ENCODE data around the gene ANKRD6. TPM values are rescaled to one million over a fixed set of nuclear protein-coding genes. Genes with fewer than 3 reads are reported as not detected.
A peak's percentile ranks its signal among the peaks of the same experiment; 100 is the strongest.

ANKRD6 gene
- total and polyA plus RNA-seq, 3 experiments from 2014 or later: 2.8 to 3.4 (median 3.0) TPM

GRCh38 chr6:89475634-89476033, 42.7 kb downstream of the ANKRD6 start:
- Histone ChIP-seq H3K9me3 (ENCODE audit: low read length) (no peaks in the 10 kb centered on the region), H3K27ac (ENCODE audit: low read depth, low read length) (no peak overlapping the region), H3K4me3 (ENCODE audit: low read length) (peak overlapping the region; percentile 3), H3K27me3 (ENCODE audit: insufficient read depth, low read length, poor library complexity, severe bottlenecking) (no peaks in the 10 kb centered on the region), H3K36me3 (ENCODE audit: insufficient read depth, low read length) (no peaks in the 10 kb centered on the region), H3K4me1 (ENCODE audit: insufficient read depth, low read length) (peaks cover 17% of the 10 kb centered on the region)
- no peaks in the 10 kb centered on the region for H3K9me3 Mint-ChIP-seq
- DNase-seq: peak in 2 of 5 donors; percentile 1 to 5
- POLR2A ChIA-PET: interaction anchor here (1.1 kb wide), 1 partner anchor 43 kb away, joined by 3 read pairs; the partner anchor contains the start of gene ANKRD6
- no peaks in the 10 kb centered on the region for H3K27me3 Mint-ChIP-seq
- CTCF ChIA-PET: no interaction called here
- H3K27ac Mint-ChIP-seq: peak overlapping the region in 6 of 8 donors; percentile 28 to 82 (median 64)
- H3K4me1 Mint-ChIP-seq: peaks cover 19 to 24% (median 24%) of the 10 kb centered on the region in 3 donors
- H3K36me3 Mint-ChIP-seq: no peaks in the 10 kb centered on the region
- H3K4me3 Mint-ChIP-seq: peak overlapping the region in 6 of 7 donors; percentile 44 to 83 (median 55)

- Mint-ChIP-seq H3K4me3 (no peak overlapping the region), H3K9me3 (no peaks in the 10 kb centered on the region)
- POLR2A ChIA-PET: no interaction called here
Observed at GRCh38 chr6:89479897-89480296, 46.9 kb downstream of the ANKRD6 start.

GRCh38 chr6:89481695-89482094, 48.7 kb downstream of the ANKRD6 start:
- ChIA-PET POLR2A (no interaction called here), CTCF (no interaction called here)
- H3K9me3 Mint-ChIP-seq: no peaks in the 10 kb centered on the region
- no peaks in the 10 kb centered on the region for H3K9me3 ChIP-seq (ENCODE audit: low read length)
- no peaks in the 10 kb centered on the region for H3K4me1 Mint-ChIP-seq
- H3K27ac ChIP-seq (ENCODE audit: low read depth, low read length): no peak overlapping the region
- no peaks in the 10 kb centered on the region for H3K36me3 Mint-ChIP-seq
- H3K27me3 Mint-ChIP-seq: peaks cover 4 to 10% of the 10 kb centered on the region in 2 donors
- no peak for DNase-seq
- no peaks in the 10 kb centered on the region for H3K27me3 ChIP-seq (ENCODE audit: insufficient read depth, low read length, poor library complexity, severe bottlenecking)
- no peak overlapping the region for H3K4me3 ChIP-seq (ENCODE audit: low read length)
- no peaks in the 10 kb centered on the region for H3K4me1 ChIP-seq (ENCODE audit: insufficient read depth, low read length)
- H3K4me3 Mint-ChIP-seq: no peak overlapping the region
- H3K27ac Mint-ChIP-seq: peak overlapping the region in 1 of 8 donors; percentile 73
- H3K36me3 ChIP-seq (ENCODE audit: insufficient read depth, low read length): no peaks in the 10 kb centered on the region

More at GRCh38 chr6:89479897-89480296, 46.9 kb downstream of the ANKRD6 start:
- no peak overlapping the region for H3K27ac Mint-ChIP-seq
- peaks cover 9 to 11% (median 9%) of the 10 kb centered on the region in 3 donors for H3K4me1 Mint-ChIP-seq
- Histone ChIP-seq H3K4me1 (ENCODE audit: insufficient read depth, low read length) (peaks cover 13% of the 10 kb centered on the region), H3K9me3 (ENCODE audit: low read length) (no peaks in the 10 kb centered on the region), H3K36me3 (ENCODE audit: insufficient read depth, low read length) (no peaks in the 10 kb centered on the region), H3K4me3 (ENCODE audit: low read length) (no peak overlapping the region), H3K27ac (ENCODE audit: low read depth, low read length) (no peak overlapping the region), H3K27me3 (ENCODE audit: insufficient read depth, low read length, poor library complexity, severe bottlenecking) (no peaks in the 10 kb centered on the region)
- no peaks in the 10 kb centered on the region for H3K36me3 Mint-ChIP-seq
- H3K27me3 Mint-ChIP-seq: peaks cover 4 to 10% of the 10 kb centered on the region in 2 donors
- no peak for DNase-seq
- CTCF ChIA-PET: no interaction called here

- no peaks in the 10 kb centered on the region for H3K9me3 ChIP-seq (ENCODE audit: low read length)
- peaks cover 4 to 10% of the 10 kb centered on the region in 2 donors for H3K27me3 Mint-ChIP-seq
- H3K4me1 Mint-ChIP-seq: no peaks in the 10 kb centered on the region
- no peak for DNase-seq
- no peaks in the 10 kb centered on the region for H3K4me1 ChIP-seq (ENCODE audit: insufficient read depth, low read length)
- H3K36me3 ChIP-seq (ENCODE audit: insufficient read depth, low read length): no peaks in the 10 kb centered on the region
- H3K9me3 Mint-ChIP-seq: no peaks in the 10 kb centered on the region
- H3K27ac ChIP-seq (ENCODE audit: low read depth, low read length): no peak overlapping the region
- ChIA-PET CTCF (no interaction called here), POLR2A (no interaction called here)
- no peak overlapping the region for H3K4me3 ChIP-seq (ENCODE audit: low read length)
- H3K4me3 Mint-ChIP-seq: no peak overlapping the region
- no peaks in the 10 kb centered on the region for H3K36me3 Mint-ChIP-seq
- no peaks in the 10 kb centered on the region for H3K27me3 ChIP-seq (ENCODE audit: insufficient read depth, low read length, poor library complexity, severe bottlenecking)
- H3K27ac Mint-ChIP-seq: no peak overlapping the region
Observed at GRCh38 chr6:89482126-89482525, 49.2 kb downstream of the ANKRD6 start.

- H3K27ac ChIP-seq (ENCODE audit: low read depth, low read length): no peak overlapping the region
- ChIA-PET POLR2A (no interaction called here), CTCF (no interaction called here)
- no peak for DNase-seq
- H3K27me3 ChIP-seq (ENCODE audit: insufficient read depth, low read length, poor library complexity, severe bottlenecking): no peaks in the 10 kb centered on the region
- H3K9me3 ChIP-seq (ENCODE audit: low read length): no peaks in the 10 kb centered on the region
- no peaks in the 10 kb centered on the region for H3K4me1 ChIP-seq (ENCODE audit: insufficient read depth, low read length)
- no peak overlapping the region for H3K4me3 ChIP-seq (ENCODE audit: low read length)
- Mint-ChIP-seq H3K27ac (no peak overlapping the region), H3K27me3 (peaks cover 4 to 10% of the 10 kb centered on the region in 2 donors), H3K4me3 (no peak overlapping the region), H3K36me3 (no peaks in the 10 kb centered on the region), H3K9me3 (no peaks in the 10 kb centered on the region), H3K4me1 (no peaks in the 10 kb centered on the region)
- no peaks in the 10 kb centered on the region for H3K36me3 ChIP-seq (ENCODE audit: insufficient read depth, low read length)
Observed at GRCh38 chr6:89483111-89483720, 50.3 kb downstream of the ANKRD6 start.

- Histone ChIP-seq H3K4me1 (ENCODE audit: insufficient read depth, low read length) (no peaks in the 10 kb centered on the region), H3K36me3 (ENCODE audit: insufficient read depth, low read length) (no peaks in the 10 kb centered on the region), H3K4me3 (ENCODE audit: low read length) (no peak overlapping the region), H3K9me3 (ENCODE audit: low read length) (no peaks in the 10 kb centered on the region), H3K27me3 (ENCODE audit: insufficient read depth, low read length, poor library complexity, severe bottlenecking) (no peaks in the 10 kb centered on the region), H3K27ac (ENCODE audit: low read depth, low read length) (no peak overlapping the region)
- CTCF ChIA-PET: no interaction called here
- DNase-seq: no peak
- H3K9me3 Mint-ChIP-seq: no peaks in the 10 kb centered on the region
- H3K4me1 Mint-ChIP-seq: no peaks in the 10 kb centered on the region
- H3K27me3 Mint-ChIP-seq: peaks cover 4 to 10% of the 10 kb centered on the region in 2 donors
- H3K36me3 Mint-ChIP-seq: no peaks in the 10 kb centered on the region
- no peak overlapping the region for H3K4me3 Mint-ChIP-seq
- POLR2A ChIA-PET: no interaction called here
- H3K27ac Mint-ChIP-seq: no peak overlapping the region
Observed at GRCh38 chr6:89485320-89485719, 52.4 kb downstream of the ANKRD6 start.

- no peak for DNase-seq
- Histone ChIP-seq H3K9me3 (ENCODE audit: low read length) (no peaks in the 10 kb centered on the region), H3K27me3 (ENCODE audit: insufficient read depth, low read length, poor library complexity, severe bottlenecking) (no peaks in the 10 kb centered on the region), H3K27ac (ENCODE audit: low read depth, low read length) (no peak overlapping the region), H3K4me1 (ENCODE audit: insufficient read depth, low read length) (no peaks in the 10 kb centered on the region), H3K36me3 (ENCODE audit: insufficient read depth, low read length) (no peaks in the 10 kb centered on the region), H3K4me3 (ENCODE audit: low read length) (no peak overlapping the region)
- Mint-ChIP-seq H3K4me1 (no peaks in the 10 kb centered on the region), H3K27ac (no peak overlapping the region), H3K36me3 (peaks cover 0 to 2% (median 0%) of the 10 kb centered on the region in 3 donors), H3K4me3 (no peak overlapping the region), H3K27me3 (peaks cover 0 to 1% of the 10 kb centered on the region in 2 donors), H3K9me3 (no peaks in the 10 kb centered on the region)
- ChIA-PET CTCF (no interaction called here), POLR2A (no interaction called here)
Observed at GRCh38 chr6:89487864-89488263, 54.9 kb downstream of the ANKRD6 start.

GRCh38 chr6:89488438-89488837, 55.5 kb downstream of the ANKRD6 start:
- ChIA-PET CTCF (no interaction called here), POLR2A (no interaction called here)
- Mint-ChIP-seq H3K27me3 (peaks cover 0 to 1% of the 10 kb centered on the region in 2 donors), H3K9me3 (no peaks in the 10 kb centered on the region), H3K27ac (no peak overlapping the region), H3K36me3 (peaks cover 0 to 2% (median 0%) of the 10 kb centered on the region in 3 donors), H3K4me1 (no peaks in the 10 kb centered on the region), H3K4me3 (no peak overlapping the region)
- Histone ChIP-seq H3K9me3 (ENCODE audit: low read length) (no peaks in the 10 kb centered on the region), H3K27ac (ENCODE audit: low read depth, low read length) (no peak overlapping the region), H3K36me3 (ENCODE audit: insufficient read depth, low read length) (no peaks in the 10 kb centered on the region), H3K27me3 (ENCODE audit: insufficient read depth, low read length, poor library complexity, severe bottlenecking) (no peaks in the 10 kb centered on the region), H3K4me1 (ENCODE audit: insufficient read depth, low read length) (no peaks in the 10 kb centered on the region), H3K4me3 (ENCODE audit: low read length) (no peak overlapping the region)
- DNase-seq: no peak

All from CD8-positive, alpha-beta memory T cell (primary cell).